ENCODE results near the gene GNAL. TPM values are rescaled to one million over a fixed set of nuclear protein-coding genes. Genes with fewer than 3 reads are reported as not detected.
"Not testable (repeated sequence)": the region's sequence is repeated elsewhere in the genome, so short reads cannot be mapped to it uniquely, and the experiment has no call there.

GNAL gene
- total RNA-seq, 1 experiment from 2014 or later, result 0.13 TPM

DNA sequence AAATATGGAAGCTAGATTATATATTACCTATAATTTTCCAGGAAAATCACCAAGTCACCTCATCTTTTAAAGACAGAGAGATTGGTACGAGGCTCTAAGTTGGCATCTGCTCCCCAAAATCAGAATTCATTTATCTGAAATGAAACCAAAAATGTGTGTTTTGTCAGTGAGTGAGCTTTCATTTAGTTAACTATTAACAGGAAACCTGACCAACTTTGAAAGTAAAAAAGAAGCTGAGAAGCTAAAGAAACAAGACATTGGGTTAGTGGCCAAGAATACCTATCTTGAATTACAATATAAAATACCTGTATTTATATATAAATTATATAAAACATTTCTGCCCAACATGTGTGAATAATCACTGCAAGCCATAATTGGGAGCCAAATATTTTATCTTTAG lies 217.1 kb downstream of the GNAL start:
- DNase-seq (ENCODE audit: low spot score), result no peak

GRCh38 chr18:11906926-11907874 lies 218.1 kb downstream of the GNAL start:
- no peak for DNase-seq (ENCODE audit: low spot score)

GRCh38 chr18:11908182-11909060 lies 219.4 kb downstream of the GNAL start, which contains the start of gene MPPE1:
Gene MPPE1, minus strand, starts transcription at chr18:11908317. Its CDS starts 11,053 bp downstream, at chr18:11897264.
- DNase-seq (ENCODE audit: low spot score), result peak; percentile 91

- peak; percentile 14 for DNase-seq (ENCODE audit: low spot score)
These were observed 220.0 kb downstream of the GNAL start for GRCh38 chr18:11909061-11909455.

DNA sequence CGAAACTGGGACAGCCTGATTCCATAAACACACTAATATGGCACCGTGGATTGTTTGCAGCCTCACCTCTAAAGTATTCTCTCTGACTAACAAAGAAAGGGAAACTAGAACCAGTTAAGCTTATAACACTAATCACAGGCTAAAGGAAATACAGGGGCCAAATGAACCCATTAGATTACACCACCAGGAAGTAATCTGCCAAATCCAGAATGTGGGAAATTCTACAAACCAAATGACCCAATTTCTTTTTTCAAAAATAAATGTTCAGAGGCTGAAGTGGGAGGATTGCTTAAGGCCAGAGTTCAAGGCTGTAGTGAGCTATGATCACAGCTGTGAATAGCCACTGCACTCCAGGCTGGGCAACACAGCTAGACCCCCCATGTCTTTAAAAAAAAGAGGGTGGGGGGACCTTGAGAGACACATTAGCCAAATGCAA lies 220.5 kb downstream of the GNAL start:
- peak; percentile 18 for DNase-seq (ENCODE audit: low spot score)

DNA sequence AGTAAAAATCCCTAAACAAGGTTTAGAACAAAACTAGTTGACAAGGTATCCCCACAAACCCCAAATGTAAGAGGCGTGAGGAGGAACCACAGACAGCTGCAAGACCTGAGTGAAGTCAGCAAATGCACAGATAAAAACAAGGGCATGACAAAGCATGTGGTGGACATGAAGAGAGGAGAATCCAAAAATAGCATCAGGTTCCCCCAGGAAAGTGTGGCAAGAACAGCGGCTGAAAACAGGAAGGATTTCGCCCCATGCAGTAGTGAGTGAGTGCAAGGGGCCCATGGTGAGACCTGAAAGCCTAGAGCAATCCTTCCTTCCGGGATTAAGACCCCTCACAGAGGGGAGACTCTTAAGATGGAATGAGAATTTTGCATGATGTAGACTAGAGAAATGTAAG lies 227.8 kb downstream of the GNAL start:
- not testable (repeated sequence) for DNase-seq (ENCODE audit: low spot score)

- not testable (repeated sequence) for DNase-seq (ENCODE audit: low spot score)
These were observed 230.5 kb downstream of the GNAL start for GRCh38 chr18:11919522-11919921.

- DNase-seq (ENCODE audit: low spot score), result no peak
These were observed 234.4 kb downstream of the GNAL start for GRCh38 chr18:11923450-11923849.

DNA sequence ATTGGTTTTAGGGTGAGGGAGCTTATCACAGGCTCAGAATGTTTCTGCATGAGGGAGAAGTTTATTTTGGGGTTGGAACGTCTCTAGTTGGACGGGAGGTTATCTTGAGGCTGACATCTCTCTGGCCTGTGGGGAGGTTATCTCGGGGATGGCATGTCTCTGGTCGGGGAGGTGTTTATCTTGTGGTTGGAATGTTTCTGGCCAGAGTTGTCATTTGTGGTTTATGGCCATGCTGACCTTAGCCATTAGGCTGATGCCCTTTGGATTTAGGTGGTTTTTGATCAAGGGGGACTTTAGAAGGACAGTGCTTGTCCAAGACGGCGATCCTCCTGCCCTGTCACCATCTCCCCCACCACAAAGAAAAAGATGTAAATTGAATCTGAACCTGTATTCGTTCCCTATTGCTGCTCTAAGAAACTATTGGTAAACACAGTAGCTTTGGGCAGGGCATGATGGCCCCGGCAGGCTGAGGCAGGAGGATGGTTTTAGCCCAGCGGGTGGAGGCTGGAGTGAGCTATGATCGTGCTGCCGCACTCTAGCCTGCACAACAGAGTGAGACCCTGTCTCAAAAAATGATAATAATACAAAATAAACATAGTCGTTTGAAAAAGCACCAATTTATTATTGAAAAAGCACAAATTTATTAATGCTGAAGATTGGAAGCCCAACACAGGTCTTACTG lies 236.9 kb downstream of the GNAL start:
- no peak for DNase-seq (ENCODE audit: low spot score)

DNA sequence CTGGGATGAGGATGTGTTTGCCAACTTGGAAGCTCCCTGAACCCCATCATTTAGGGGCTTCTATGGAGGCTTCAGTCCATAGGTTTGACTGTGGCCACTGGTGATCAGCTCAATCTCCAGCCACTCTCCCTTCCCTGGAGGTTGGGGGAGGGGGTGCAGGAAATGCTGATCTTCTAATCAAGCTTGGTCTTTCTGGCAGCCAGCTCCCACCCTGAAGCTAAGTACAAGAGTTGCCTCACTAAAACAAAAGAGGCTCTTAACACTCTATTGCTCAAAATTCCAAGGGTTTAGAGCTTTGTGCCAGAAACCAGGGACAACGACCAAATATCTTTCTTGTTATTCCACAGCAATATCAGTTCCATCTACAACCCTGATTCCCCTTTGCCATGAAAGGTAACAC lies 238.4 kb downstream of the GNAL start:
- no peak for DNase-seq (ENCODE audit: low spot score)

DNA sequence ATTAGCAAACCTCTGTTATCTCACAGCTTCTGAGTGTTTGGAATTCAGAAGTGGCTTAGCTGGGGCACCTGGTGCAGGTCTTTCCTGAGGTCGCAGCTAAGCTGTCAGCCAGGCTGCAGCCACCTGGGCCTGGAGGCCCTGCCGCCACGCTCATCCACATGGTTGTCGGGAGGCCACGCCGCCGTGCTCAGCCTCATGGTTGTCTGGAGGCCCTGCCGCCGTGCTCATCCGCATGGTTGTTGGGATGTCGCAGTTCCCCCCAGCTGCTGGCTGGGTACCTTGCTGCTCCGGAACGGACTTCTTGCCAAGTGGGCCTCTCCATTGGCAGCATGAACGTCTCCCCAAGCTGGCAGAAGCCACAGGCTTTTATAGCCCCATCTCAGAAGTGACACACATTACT lies 243.3 kb downstream of the GNAL start:
- no peak for DNase-seq (ENCODE audit: low spot score)

Other genes starting within 250 kb of the GNAL start
- gene SLC35G4, start 79.7 kb upstream of the GNAL start, total RNA-seq (2014; rRNA removed; shearing (Covaris generic)), result not detected in 2 replicates
- gene CHMP1B, start 162.1 kb downstream of the GNAL start, total RNA-seq (2014; rRNA removed; shearing (Covaris generic)), result 47.1 and 51.8 TPM in 2 replicates
- gene MPPE1, start 219.1 kb downstream of the GNAL start, total RNA-seq (2014; rRNA removed; shearing (Covaris generic)), result 19.0 and 21.5 TPM in 2 replicates